Astrocyte of the cerebellum (primary cell): Measurements from ENCODE around the gene CXCR4.
"Not testable (repeated sequence)": the region's sequence is repeated elsewhere in the genome, so short reads cannot be mapped to it uniquely, and the experiment has no call there.

Experiments used
- DNase-seq: peaks from one replicate; pipeline ENCODE4 v3.0.0-alpha.2; 2011; ENCODE audit warnings: low read depth
- H3K4me3 ChIP-seq: 2 replicates; pipeline ENCODE4 v1.5.1; 2011; ENCODE audit warnings: mild to moderate bottlenecking, low read depth, low read length, moderate library complexity
- CTCF ChIP-seq: IDR thresholded peaks from 2 replicates; pipeline ENCODE4 v1.5.1; 2012; ENCODE audit warnings: low read length, low read depth, moderate library complexity, mild to moderate bottlenecking; ENCODE audit errors: missing control alignments
- in situ Hi-C: cut with HindIII; loops from 2 replicates; pipeline ENCODE4 v1.10.0; 2017; ENCODE audit warnings: low sequenced_read_pairs

Gene CXCR4

GRCh38 chr2:136101042-136101441 is 16.9 kb downstream of the CXCR4 start:
- no peak for TF ChIP-seq CTCF
- no peak for DNase-seq
- in situ Hi-C loops = no loop called here
- H3K4me3 ChIP-seq = no peak overlapping the region

GRCh38 chr2:136098441-136098840 is 19.5 kb downstream of the CXCR4 start:
- no peak for TF ChIP-seq CTCF
- in situ Hi-C loops = no loop called here
- DNase-seq = no peak
- no peak overlapping the region for H3K4me3 ChIP-seq

- no peak overlapping the region for H3K4me3 ChIP-seq
- no peak for DNase-seq
- TF ChIP-seq CTCF = no peak
- in situ Hi-C loops = no loop called here
These were observed 24.4 kb downstream of the CXCR4 start for GRCh38 chr2:136093583-136093982.

GRCh38 chr2:136091899-136092298 is 26.1 kb downstream of the CXCR4 start:
- in situ Hi-C loops = no loop called here
- DNase-seq = no peak
- no peak overlapping the region for H3K4me3 ChIP-seq
- no peak for TF ChIP-seq CTCF

GRCh38 chr2:136087901-136088460 is 30.0 kb downstream of the CXCR4 start:
- in situ Hi-C loops, DNase-seq, H3K4me3 ChIP-seq: not testable (repeated sequence)

DNA sequence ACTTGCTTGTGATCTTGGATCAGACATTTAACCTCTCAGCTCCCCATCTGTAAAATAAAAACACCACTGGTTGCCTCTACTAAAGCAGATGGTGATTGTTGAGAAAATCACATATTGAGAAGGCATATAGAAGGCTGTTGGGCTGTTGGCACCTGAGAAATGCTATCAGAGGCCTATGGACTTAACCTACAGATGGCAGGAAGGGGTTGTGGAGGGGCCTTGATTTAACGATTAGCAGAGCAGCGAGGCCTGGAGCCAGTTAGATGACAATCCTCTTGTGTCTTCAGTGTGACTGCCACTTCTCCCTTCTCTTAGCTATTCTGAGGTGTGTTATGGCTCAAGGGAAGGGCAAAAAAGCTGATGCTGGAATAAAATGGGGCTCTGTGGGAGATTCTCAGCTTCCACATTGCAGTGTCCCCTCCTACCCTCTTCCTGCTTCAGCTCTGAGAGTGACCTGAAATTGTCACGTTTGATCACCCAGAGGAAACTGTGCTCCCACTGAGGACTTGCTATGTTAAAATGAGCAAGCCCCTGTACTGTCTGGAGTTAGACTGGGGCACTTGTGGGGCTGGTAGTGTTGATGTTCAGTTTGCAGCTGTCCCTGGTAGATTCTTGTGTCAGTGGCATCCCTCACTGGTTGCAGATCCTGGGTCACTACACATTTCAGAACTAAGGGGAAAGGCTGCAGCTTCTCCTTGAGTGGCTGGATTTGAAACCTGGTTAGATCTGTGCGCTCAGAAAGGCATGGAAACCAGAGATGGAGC is 31.5 kb downstream of the CXCR4 start:
- no peak overlapping the region for H3K4me3 ChIP-seq
- TF ChIP-seq CTCF = no peak
- in situ Hi-C loops = no loop called here
- DNase-seq = no peak

GRCh38 chr2:136085453-136086209 is 32.3 kb downstream of the CXCR4 start:
- no peak for DNase-seq
- in situ Hi-C loops = no loop called here
- no peak overlapping the region for H3K4me3 ChIP-seq
- TF ChIP-seq CTCF = no peak
